PC-9 (cell line): ENCODE data around the gene CNGA1. TPM values are rescaled to one million over a fixed set of nuclear protein-coding genes. Genes with fewer than 3 reads are reported as not detected.
"Not testable (repeated sequence)": the region's sequence is repeated elsewhere in the genome, so short reads cannot be mapped to it uniquely, and the experiment has no call there.

Source experiments
- BruUV-seq: library from RNA; stranded (reverse); fragments of 400-500 nt; replicated peaks from 2 replicates; lab custom pipeline; 2021; lab: Mats Ljungman, UMichigan
- CTCF ChIA-PET: fragments of 300-600 bp; sonication (Branson Sonifier 250); formaldehyde crosslinking; loops from one replicate; lab custom pipeline; 2022; ENCODE audit warnings: antibody characterized with exemption; lab: Charles Lee
- POLR2A ChIA-PET: fragments of 300-600 bp; sonication (Branson Sonifier 250); formaldehyde crosslinking; loops from one replicate; lab custom pipeline; 2022; ENCODE audit warnings: antibody characterized with exemption; ENCODE audit not compliant: unreplicated experiment; lab: Charles Lee
- DNase-seq, 2 experiments: peaks; one replicate each; pipeline versions ENCODE4 v3.0.0 to v3.0.0-alpha.2; 2015 to 2022; ENCODE audit warnings: mixed read lengths in 1 of 2
- H2AFZ ChIP-seq: fragments of 200-600 bp; sonication (generic); 2 replicates; pipeline ENCODE4 v1.8.1; 2017; ENCODE audit warnings: antibody characterized with exemption
- H3F3A ChIP-seq: fragments of 200-600 bp; sonication (generic); 2 replicates; pipeline ENCODE4 v1.8.1; 2017; ENCODE audit warnings: antibody characterized with exemption, mild to moderate bottlenecking, low read depth; ENCODE audit not compliant: insufficient read depth
- H3K27ac ChIP-seq: fragments of 200-600 bp; sonication (generic); 2 replicates; pipeline ENCODE4 v1.6.1; 2016; ENCODE audit warnings: mixed run types
- H3K27me3 ChIP-seq: fragments of 200-600 bp; sonication (generic); 2 replicates; pipeline ENCODE4 v1.6.1; 2016; ENCODE audit warnings: low read depth, mixed run types; ENCODE audit not compliant: insufficient read depth
- H3K36me3 ChIP-seq: fragments of 200-600 bp; sonication (generic); 2 replicates; pipeline ENCODE4 v1.6.1; 2016; ENCODE audit warnings: low read depth, mixed run types
- H3K4me1 ChIP-seq: fragments of 200-600 bp; sonication (generic); replicated peaks from 2 replicates; pipeline ENCODE4 v1.6.1; 2016; ENCODE audit warnings: mixed run types; ENCODE audit not compliant: insufficient read depth
- H3K4me2 ChIP-seq: fragments of 200-600 bp; sonication (generic); 2 replicates; pipeline ENCODE4 v1.6.1; 2017; ENCODE audit warnings: mixed run types
- H3K4me3 ChIP-seq: fragments of 200-600 bp; sonication (generic); 2 replicates; pipeline ENCODE4 v1.6.1; 2016; ENCODE audit warnings: mixed run types
- H3K79me2 ChIP-seq: fragments of 200-600 bp; sonication (generic); 2 replicates; pipeline ENCODE4 v1.6.1; 2017; ENCODE audit warnings: low read depth, mixed run types
- H3K9me2 ChIP-seq: fragments of 200-600 bp; sonication (generic); 2 replicates; pipeline ENCODE4 v1.8.1; 2017; ENCODE audit warnings: mild to moderate bottlenecking; ENCODE audit not compliant: insufficient read depth
- H3K9me3 ChIP-seq: fragments of 200-600 bp; sonication (generic); 2 replicates; pipeline ENCODE4 v1.8.1; 2016; ENCODE audit warnings: low read depth; ENCODE audit not compliant: insufficient read depth
- H4K20me1 ChIP-seq: fragments of 200-600 bp; sonication (generic); 2 replicates; pipeline ENCODE4 v1.8.1; 2017; ENCODE audit not compliant: insufficient read depth
- EZH2 ChIP-seq: fragments of 200-600 bp; sonication (generic); IDR thresholded peaks from 2 replicates; pipeline ENCODE4 v1.8.0; 2017; ENCODE audit warnings: antibody characterized with exemption, low read depth
- intact Hi-C: fragments of 100-400 bp; cut with micrococcal nuclease; formaldehyde crosslinking; loops from one replicate; pipeline ENCODE4 v1.10.0; 2022; ENCODE audit not compliant: unreplicated experiment
- total RNA-seq: library from RNA; stranded (reverse); gene quantifications from 2 replicates; pipeline ENCODE4 v1.2.3, GENCODE V29; 2021
- TF ChIP-seq, protein P1 (sequence below): fragments of 200-600 bp; sonication (generic); conservative IDR thresholded peaks from 2 replicates; pipeline ENCODE4 v1.6.1; 2017; ENCODE audit warnings: mixed run types, antibody characterized with exemption, mild to moderate bottlenecking, moderate library complexity

Gene CNGA1
- total RNA-seq, 1 experiment from 2014 or later: 1.8 TPM

DNA sequence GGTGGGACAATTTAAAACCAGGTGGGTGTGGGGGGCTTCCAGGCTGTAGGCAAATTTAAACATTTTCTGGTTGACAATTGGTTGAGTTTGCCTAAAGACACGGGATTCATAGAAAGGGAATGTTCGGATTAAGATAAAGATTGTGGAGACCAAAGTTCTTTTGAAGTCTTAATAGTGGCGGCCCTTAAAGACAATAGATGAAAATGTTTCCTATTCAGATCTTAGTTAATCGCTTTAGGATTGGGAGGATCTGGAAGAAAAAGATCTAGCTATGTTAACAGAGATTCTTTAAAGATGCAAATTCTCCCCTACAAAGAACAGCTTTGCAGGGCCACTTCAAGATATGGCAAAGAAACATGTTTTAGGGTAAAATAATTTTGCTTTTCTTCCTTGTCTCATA is 4.8 kb downstream of the CNGA1 start:
- H3F3A ChIP-seq: peaks cover 18% of the 10 kb centered on the region
- ChIA-PET CTCF (no interaction called here), POLR2A (no interaction called here)
- H3K9me2 ChIP-seq: no peaks in the 10 kb centered on the region
- DNase-seq: no peak
- H4K20me1 ChIP-seq: no peaks in the 10 kb centered on the region
- H3K27me3 ChIP-seq: no peaks in the 10 kb centered on the region
- no TSS peak for BruUV-seq
- H3K36me3 ChIP-seq: peaks cover 39% of the 10 kb centered on the region
- no peak overlapping the region for H3K4me2 ChIP-seq
- no peak overlapping the region for H2AFZ ChIP-seq
- TF ChIP-seq, protein P1, sequence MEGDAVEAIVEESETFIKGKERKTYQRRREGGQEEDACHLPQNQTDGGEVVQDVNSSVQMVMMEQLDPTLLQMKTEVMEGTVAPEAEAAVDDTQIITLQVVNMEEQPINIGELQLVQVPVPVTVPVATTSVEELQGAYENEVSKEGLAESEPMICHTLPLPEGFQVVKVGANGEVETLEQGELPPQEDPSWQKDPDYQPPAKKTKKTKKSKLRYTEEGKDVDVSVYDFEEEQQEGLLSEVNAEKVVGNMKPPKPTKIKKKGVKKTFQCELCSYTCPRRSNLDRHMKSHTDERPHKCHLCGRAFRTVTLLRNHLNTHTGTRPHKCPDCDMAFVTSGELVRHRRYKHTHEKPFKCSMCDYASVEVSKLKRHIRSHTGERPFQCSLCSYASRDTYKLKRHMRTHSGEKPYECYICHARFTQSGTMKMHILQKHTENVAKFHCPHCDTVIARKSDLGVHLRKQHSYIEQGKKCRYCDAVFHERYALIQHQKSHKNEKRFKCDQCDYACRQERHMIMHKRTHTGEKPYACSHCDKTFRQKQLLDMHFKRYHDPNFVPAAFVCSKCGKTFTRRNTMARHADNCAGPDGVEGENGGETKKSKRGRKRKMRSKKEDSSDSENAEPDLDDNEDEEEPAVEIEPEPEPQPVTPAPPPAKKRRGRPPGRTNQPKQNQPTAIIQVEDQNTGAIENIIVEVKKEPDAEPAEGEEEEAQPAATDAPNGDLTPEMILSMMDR: no peak
- no peak for TF ChIP-seq EZH2
- H3K4me1 ChIP-seq: peaks cover 23% of the 10 kb centered on the region
- H3K9me3 ChIP-seq: peaks cover 47% of the 10 kb centered on the region
- H3K27ac ChIP-seq: no peak overlapping the region
- intact Hi-C loops: loop anchor here (10.0 kb wide), 1 partner anchor 273 kb away; no protein-coding TSS in a partner anchor
- peaks cover 3% of the 10 kb centered on the region; the same call in 1 of the 2 replicates for H3K79me2 ChIP-seq
- no peak overlapping the region for H3K4me3 ChIP-seq

DNA sequence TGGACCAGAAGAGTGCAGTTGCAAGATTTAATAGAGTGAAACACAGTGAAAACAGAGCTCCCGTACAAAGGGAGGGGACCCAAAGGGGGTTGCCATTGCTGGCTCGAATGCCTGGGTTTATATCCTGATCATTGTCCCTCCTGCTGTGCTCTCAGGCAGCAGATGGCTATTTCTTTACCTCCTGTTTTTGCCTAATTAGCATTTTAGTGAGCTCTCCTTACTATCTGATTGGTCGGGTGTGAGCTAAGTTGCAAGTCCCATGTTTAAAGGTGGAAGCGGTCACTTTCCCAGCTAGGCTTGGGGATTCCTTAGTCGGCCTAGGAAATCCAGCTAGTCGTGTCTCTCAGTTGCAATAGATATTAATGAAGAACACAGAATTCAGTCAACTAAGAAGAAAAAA is 5.6 kb downstream of the CNGA1 start:
- H3K9me3 ChIP-seq: peaks cover 55% of the 10 kb centered on the region
- H3K79me2 ChIP-seq, H3K9me2 ChIP-seq, H3K27ac ChIP-seq, POLR2A ChIA-PET, H3K4me2 ChIP-seq, CTCF ChIA-PET, DNase-seq, H2AFZ ChIP-seq, BruUV-seq, H3K27me3 ChIP-seq, H3K4me3 ChIP-seq, H4K20me1 ChIP-seq: not testable (repeated sequence)
- intact Hi-C loops: loop anchor here (10.0 kb wide), 1 partner anchor 274 kb away; no protein-coding TSS in a partner anchor
- H3K4me1 ChIP-seq: peaks cover 22% of the 10 kb centered on the region
- peaks cover 13% of the 10 kb centered on the region for H3F3A ChIP-seq
- H3K36me3 ChIP-seq: peaks cover 43% of the 10 kb centered on the region

GRCh38 chr4:48008021-48008596 is 8.4 kb downstream of the CNGA1 start:
- Histone ChIP-seq H3K4me1 (no peaks in the 10 kb centered on the region), H3K4me3 (no peak overlapping the region), H3K9me3 (peaks cover 41% of the 10 kb centered on the region), H3K9me2 (no peaks in the 10 kb centered on the region), H4K20me1 (no peaks in the 10 kb centered on the region), H3K4me2 (no peak overlapping the region), H3K36me3 (peaks cover 37% of the 10 kb centered on the region), H3K27ac (no peak overlapping the region), H3F3A (no peaks in the 10 kb centered on the region), H3K27me3 (no peaks in the 10 kb centered on the region), H3K79me2 (no peaks in the 10 kb centered on the region), H2AFZ (no peak overlapping the region)
- BruUV-seq: no TSS peak
- CTCF ChIA-PET: no interaction called here
- intact Hi-C loops: no loop called here
- TF ChIP-seq EZH2: no peak
- TF ChIP-seq, protein P1: no peak
- POLR2A ChIA-PET: no interaction called here
- DNase-seq: no peak

- no peaks in the 10 kb centered on the region for H3K27me3 ChIP-seq
- H3K4me3 ChIP-seq: 0 out of 2 replicates have a peak overlapping the region, but pooled peaks have one; percentile 9
- H3K9me3 ChIP-seq: peaks cover 35% of the 10 kb centered on the region
- peaks cover 35% of the 10 kb centered on the region for H3K36me3 ChIP-seq
- H3K4me2 ChIP-seq: no peak overlapping the region
- H4K20me1 ChIP-seq: no peaks in the 10 kb centered on the region
- H3K4me1 ChIP-seq: no peaks in the 10 kb centered on the region
- POLR2A ChIA-PET: no interaction called here
- H3K79me2 ChIP-seq: no peaks in the 10 kb centered on the region
- TF ChIP-seq, protein P1: no peak
- no peak for TF ChIP-seq EZH2
- CTCF ChIA-PET: no interaction called here
- intact Hi-C loops: no loop called here
- H3K9me2 ChIP-seq: no peaks in the 10 kb centered on the region
- H2AFZ ChIP-seq: no peak overlapping the region
- H3K27ac ChIP-seq: no peak overlapping the region
- H3F3A ChIP-seq: no peaks in the 10 kb centered on the region
- BruUV-seq: no TSS peak
- no peak for DNase-seq
Observed at GRCh38 chr4:48005781-48006180, 10.7 kb downstream of the CNGA1 start.
